HepG2 (cell line): ENCODE data around the gene BBLN.

Experiments
- FIP1L1 ChIP-seq: fragments of 200-400 bp; formaldehyde crosslinking; IDR thresholded peaks from 2 replicates; pipeline ENCODE4 v1.6.1; 2018; ENCODE audit warnings: low read depth, mild to moderate bottlenecking, low read length, moderate library complexity, borderline replicate concordance; ENCODE audit not compliant: insufficient read depth
- TBL1XR1 ChIP-seq: fragments of 150-350 bp; IDR thresholded peaks from 2 replicates; pipeline ENCODE4 v1.6.1; 2014; ENCODE audit warnings: borderline replicate concordance, low read length; ENCODE audit not compliant: partially characterized antibody
- TEAD3 ChIP-seq: optimal IDR thresholded peaks from 2 replicates; pipeline ENCODE3; 2016; ENCODE audit warnings: borderline replicate concordance
- ZFAT ChIP-seq: sonication (generic); formaldehyde crosslinking; conservative IDR thresholded peaks from 2 replicates; pipeline ENCODE4 v1.8.1; 2023; ENCODE audit warnings: missing genetic modification reagents, inconsistent platforms
- ZNF263 ChIP-seq: sonication (generic); formaldehyde crosslinking; IDR thresholded peaks from 2 replicates; pipeline ENCODE4 v1.4.0; 2020; ENCODE audit warnings: missing genetic modification reagents
- TF ChIP-seq, protein P1 (sequence below): sonication (generic); formaldehyde crosslinking; IDR thresholded peaks from 2 replicates; pipeline ENCODE4 v1.4.0; 2020; ENCODE audit warnings: missing genetic modification reagents
- TF ChIP-seq, protein P2 (sequence below): sonication (generic); formaldehyde crosslinking; IDR thresholded peaks from 2 replicates; pipeline ENCODE4 v1.5.0; 2020; ENCODE audit warnings: mild to moderate bottlenecking, missing genetic modification reagents, moderate library complexity

DNA sequence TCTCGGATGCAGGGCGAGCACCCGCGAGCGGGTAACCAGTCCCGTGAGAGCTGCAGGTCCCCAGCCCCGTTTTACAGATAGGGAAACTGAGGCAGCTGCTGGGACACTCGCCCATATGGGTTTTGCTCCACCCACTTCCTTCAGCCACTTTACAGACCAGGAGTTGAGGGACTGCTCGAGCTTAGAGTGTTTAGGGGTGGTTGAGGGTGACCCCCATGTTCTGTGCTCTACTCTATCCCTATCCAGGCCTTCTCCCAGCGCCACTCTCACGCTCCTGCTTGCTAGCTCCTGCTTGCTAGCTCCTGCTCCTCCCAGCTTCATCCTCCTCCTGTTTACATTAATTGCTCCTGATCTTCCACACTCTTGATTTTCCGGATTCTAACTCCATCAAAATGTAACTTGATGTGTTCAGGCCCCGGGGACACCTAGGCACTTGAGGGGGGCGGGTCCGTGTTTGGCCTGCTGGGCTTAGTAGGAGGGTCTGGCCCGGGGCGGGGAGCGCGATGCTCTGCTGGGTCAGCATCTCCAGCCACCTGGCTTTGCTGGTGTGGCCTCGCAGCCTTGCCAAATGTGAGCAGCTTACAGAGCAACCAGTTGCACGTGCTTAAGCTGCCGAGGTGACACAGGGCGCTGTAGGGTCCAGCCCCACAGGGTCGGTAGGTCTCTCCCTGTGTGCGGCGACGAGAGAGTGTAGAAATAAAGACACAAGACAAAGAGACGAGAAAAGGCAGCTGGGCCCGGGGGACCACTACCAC is 31.1 kb upstream of the BBLN start:
- TF ChIP-seq, protein P1, sequence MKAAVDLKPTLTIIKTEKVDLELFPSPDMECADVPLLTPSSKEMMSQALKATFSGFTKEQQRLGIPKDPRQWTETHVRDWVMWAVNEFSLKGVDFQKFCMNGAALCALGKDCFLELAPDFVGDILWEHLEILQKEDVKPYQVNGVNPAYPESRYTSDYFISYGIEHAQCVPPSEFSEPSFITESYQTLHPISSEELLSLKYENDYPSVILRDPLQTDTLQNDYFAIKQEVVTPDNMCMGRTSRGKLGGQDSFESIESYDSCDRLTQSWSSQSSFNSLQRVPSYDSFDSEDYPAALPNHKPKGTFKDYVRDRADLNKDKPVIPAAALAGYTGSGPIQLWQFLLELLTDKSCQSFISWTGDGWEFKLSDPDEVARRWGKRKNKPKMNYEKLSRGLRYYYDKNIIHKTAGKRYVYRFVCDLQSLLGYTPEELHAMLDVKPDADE, result no peak
- TF ChIP-seq TBL1XR1 (no peak), TEAD3 (CRISPR knock-in tag) (no peak), ZFAT (no peak), FIP1L1 (no peak), ZNF263 (CRISPR knock-in tag) (no peak)
- TF ChIP-seq, protein P2, sequence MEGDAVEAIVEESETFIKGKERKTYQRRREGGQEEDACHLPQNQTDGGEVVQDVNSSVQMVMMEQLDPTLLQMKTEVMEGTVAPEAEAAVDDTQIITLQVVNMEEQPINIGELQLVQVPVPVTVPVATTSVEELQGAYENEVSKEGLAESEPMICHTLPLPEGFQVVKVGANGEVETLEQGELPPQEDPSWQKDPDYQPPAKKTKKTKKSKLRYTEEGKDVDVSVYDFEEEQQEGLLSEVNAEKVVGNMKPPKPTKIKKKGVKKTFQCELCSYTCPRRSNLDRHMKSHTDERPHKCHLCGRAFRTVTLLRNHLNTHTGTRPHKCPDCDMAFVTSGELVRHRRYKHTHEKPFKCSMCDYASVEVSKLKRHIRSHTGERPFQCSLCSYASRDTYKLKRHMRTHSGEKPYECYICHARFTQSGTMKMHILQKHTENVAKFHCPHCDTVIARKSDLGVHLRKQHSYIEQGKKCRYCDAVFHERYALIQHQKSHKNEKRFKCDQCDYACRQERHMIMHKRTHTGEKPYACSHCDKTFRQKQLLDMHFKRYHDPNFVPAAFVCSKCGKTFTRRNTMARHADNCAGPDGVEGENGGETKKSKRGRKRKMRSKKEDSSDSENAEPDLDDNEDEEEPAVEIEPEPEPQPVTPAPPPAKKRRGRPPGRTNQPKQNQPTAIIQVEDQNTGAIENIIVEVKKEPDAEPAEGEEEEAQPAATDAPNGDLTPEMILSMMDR (CRISPR knock-in tag), result no peak
